ENCODE results near the gene ID4.

Gene ID4

DNA sequence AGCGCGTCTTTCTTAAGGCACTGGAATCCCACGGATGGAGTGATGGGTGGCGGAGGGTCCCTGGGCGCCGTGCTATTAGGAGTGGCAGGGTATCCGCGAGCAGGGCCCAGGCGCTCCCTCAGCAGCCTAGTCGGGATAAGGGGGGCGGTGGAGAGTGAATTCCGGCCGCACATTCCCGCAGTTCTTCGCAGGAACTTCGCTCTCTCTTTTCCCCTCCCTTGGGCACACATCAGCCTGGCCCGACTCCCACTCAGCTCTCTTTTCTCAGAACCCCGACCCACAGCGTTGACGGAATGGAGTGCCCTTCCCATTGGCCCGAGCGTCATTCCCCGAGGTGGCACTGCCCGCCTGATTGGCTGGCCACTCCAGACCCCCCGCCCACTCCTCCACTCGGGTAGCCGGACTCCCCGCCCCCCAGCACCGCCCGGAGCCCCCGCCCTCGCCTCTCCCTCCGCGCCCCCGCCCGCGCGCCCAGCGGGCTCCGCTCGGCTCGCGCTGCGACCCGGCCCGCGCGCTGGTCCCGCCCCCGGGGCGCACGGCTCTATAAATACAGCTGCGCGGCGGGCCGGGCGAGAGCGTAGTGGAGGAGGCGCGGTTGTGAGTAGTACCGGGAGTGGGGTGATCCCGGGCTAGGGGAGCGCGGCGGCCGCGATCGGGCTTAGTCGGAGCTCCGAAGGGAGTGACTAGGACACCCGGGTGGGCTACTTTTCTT is at the start of gene ID4 (continued):
- TF ChIP-seq ZNF398 (tag by site-specific recombination; IDR thresholded peaks at IDR 0.05) (peak; percentile 68), ZNF621 (tag by site-specific recombination; IDR thresholded peaks at IDR 0.05) (no peak), GLIS2 (tag by site-specific recombination; IDR thresholded peaks at IDR 0.05) (peak; percentile 90), ZNF548 (tag by site-specific recombination; IDR thresholded peaks at IDR 0.05) (no peak), ZNF843 (tag by site-specific recombination; IDR thresholded peaks at IDR 0.05) (peak; percentile 36; the same call in 1 of the 2 replicates), ZNF585B (tag by site-specific recombination; IDR thresholded peaks at IDR 0.05) (no peak), ZNF394 (tag by site-specific recombination; IDR thresholded peaks at IDR 0.05; ENCODE audit: borderline replicate concordance) (0 out of 2 replicates have a peak, but pooled peaks have one; percentile 27), ZFHX2 (tag by site-specific recombination; conservative IDR thresholded peaks at IDR 0.05) (peak; percentile 85), ZBTB20 (tag by site-specific recombination; IDR thresholded peaks at IDR 0.05) (peak; percentile 64), ZNF184 (tag by site-specific recombination; IDR thresholded peaks at IDR 0.05) (0 out of 2 replicates have a peak, but pooled peaks have one; percentile 48), ZFP37 (tag by site-specific recombination; IDR thresholded peaks at IDR 0.05) (peak; percentile 34; the same call in 1 of the 2 replicates), ZNF426 (tag by site-specific recombination; IDR thresholded peaks at IDR 0.05) (no peak), ZNF555 (tag by site-specific recombination; conservative IDR thresholded peaks at IDR 0.05) (no peak), ZNF561 (tag by site-specific recombination; IDR thresholded peaks at IDR 0.05; ENCODE audit: borderline replicate concordance) (peak; percentile 73), ZSCAN5A (tag by site-specific recombination; IDR thresholded peaks at IDR 0.05) (0 out of 2 replicates have a peak, but pooled peaks have one; percentile 58), KLF16 (tag by site-specific recombination; IDR thresholded peaks at IDR 0.05) (no peak), EGR2 (tag by site-specific recombination; IDR thresholded peaks at IDR 0.05; ENCODE audit: low read depth) (peak; percentile 59; the same call in 1 of the 2 replicates), ZNF610 (tag by site-specific recombination; IDR thresholded peaks at IDR 0.05; ENCODE audit: borderline replicate concordance) (0 out of 2 replicates have a peak, but pooled peaks have one; percentile 38), KLF9 (tag by site-specific recombination; IDR thresholded peaks at IDR 0.05; ENCODE audit: low read depth) (no peak; the same call in 1 of the 2 replicates), OSR2 (tag by site-specific recombination; IDR thresholded peaks at IDR 0.05) (no peak), ZNF707 (tag by site-specific recombination; IDR thresholded peaks at IDR 0.05) (peak; percentile 98), ZNF596 (tag by site-specific recombination; IDR thresholded peaks at IDR 0.05) (0 out of 2 replicates have a peak, but pooled peaks have one; percentile 36), ZNF391 (tag by site-specific recombination; IDR thresholded peaks at IDR 0.05; ENCODE audit: borderline replicate concordance, low read depth) (peak; percentile 14; the same call in 1 of the 2 replicates), ZNF341 (tag by site-specific recombination; IDR thresholded peaks at IDR 0.05; ENCODE audit: low read depth) (peak; percentile 82)
- TF ChIP-seq, protein P1, sequence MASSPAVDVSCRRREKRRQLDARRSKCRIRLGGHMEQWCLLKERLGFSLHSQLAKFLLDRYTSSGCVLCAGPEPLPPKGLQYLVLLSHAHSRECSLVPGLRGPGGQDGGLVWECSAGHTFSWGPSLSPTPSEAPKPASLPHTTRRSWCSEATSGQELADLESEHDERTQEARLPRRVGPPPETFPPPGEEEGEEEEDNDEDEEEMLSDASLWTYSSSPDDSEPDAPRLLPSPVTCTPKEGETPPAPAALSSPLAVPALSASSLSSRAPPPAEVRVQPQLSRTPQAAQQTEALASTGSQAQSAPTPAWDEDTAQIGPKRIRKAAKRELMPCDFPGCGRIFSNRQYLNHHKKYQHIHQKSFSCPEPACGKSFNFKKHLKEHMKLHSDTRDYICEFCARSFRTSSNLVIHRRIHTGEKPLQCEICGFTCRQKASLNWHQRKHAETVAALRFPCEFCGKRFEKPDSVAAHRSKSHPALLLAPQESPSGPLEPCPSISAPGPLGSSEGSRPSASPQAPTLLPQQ (tag by site-specific recombination; IDR thresholded peaks at IDR 0.05) = peak; percentile 34; the same call in 1 of the 2 replicates
- TF ChIP-seq, protein P2, sequence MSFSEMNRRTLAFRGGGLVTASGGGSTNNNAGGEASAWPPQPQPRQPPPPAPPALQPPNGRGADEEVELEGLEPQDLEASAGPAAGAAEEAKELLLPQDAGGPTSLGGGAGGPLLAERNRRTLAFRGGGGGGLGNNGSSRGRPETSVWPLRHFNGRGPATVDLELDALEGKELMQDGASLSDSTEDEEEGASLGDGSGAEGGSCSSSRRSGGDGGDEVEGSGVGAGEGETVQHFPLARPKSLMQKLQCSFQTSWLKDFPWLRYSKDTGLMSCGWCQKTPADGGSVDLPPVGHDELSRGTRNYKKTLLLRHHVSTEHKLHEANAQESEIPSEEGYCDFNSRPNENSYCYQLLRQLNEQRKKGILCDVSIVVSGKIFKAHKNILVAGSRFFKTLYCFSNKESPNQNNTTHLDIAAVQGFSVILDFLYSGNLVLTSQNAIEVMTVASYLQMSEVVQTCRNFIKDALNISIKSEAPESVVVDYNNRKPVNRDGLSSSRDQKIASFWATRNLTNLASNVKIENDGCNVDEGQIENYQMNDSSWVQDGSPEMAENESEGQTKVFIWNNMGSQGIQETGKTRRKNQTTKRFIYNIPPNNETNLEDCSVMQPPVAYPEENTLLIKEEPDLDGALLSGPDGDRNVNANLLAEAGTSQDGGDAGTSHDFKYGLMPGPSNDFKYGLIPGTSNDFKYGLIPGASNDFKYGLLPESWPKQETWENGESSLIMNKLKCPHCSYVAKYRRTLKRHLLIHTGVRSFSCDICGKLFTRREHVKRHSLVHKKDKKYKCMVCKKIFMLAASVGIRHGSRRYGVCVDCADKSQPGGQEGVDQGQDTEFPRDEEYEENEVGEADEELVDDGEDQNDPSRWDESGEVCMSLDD (tag by site-specific recombination; IDR thresholded peaks at IDR 0.05) = peak; percentile 69
- TF ChIP-seq, protein P3, sequence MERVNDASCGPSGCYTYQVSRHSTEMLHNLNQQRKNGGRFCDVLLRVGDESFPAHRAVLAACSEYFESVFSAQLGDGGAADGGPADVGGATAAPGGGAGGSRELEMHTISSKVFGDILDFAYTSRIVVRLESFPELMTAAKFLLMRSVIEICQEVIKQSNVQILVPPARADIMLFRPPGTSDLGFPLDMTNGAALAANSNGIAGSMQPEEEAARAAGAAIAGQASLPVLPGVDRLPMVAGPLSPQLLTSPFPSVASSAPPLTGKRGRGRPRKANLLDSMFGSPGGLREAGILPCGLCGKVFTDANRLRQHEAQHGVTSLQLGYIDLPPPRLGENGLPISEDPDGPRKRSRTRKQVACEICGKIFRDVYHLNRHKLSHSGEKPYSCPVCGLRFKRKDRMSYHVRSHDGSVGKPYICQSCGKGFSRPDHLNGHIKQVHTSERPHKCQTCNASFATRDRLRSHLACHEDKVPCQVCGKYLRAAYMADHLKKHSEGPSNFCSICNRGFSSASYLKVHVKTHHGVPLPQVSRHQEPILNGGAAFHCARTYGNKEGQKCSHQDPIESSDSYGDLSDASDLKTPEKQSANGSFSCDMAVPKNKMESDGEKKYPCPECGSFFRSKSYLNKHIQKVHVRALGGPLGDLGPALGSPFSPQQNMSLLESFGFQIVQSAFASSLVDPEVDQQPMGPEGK (tag by site-specific recombination; IDR thresholded peaks at IDR 0.05) = peak; percentile 75
